Measurements from ENCODE around the gene CNTROB.

CNTROB gene

GRCh38 chr17:7977039-7977438, 45.0 kb downstream of the CNTROB start:
- no peak overlapping the region for H3K9ac ChIP-seq
- H4K20me1 ChIP-seq (ENCODE audit: insufficient read depth) = no peaks in the 10 kb centered on the region
- H3K27me3 ChIP-seq (ENCODE audit: insufficient read depth, low read depth) = no peaks in the 10 kb centered on the region
- TF ChIP-seq, protein P1, sequence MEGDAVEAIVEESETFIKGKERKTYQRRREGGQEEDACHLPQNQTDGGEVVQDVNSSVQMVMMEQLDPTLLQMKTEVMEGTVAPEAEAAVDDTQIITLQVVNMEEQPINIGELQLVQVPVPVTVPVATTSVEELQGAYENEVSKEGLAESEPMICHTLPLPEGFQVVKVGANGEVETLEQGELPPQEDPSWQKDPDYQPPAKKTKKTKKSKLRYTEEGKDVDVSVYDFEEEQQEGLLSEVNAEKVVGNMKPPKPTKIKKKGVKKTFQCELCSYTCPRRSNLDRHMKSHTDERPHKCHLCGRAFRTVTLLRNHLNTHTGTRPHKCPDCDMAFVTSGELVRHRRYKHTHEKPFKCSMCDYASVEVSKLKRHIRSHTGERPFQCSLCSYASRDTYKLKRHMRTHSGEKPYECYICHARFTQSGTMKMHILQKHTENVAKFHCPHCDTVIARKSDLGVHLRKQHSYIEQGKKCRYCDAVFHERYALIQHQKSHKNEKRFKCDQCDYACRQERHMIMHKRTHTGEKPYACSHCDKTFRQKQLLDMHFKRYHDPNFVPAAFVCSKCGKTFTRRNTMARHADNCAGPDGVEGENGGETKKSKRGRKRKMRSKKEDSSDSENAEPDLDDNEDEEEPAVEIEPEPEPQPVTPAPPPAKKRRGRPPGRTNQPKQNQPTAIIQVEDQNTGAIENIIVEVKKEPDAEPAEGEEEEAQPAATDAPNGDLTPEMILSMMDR (conservative IDR thresholded peaks at IDR 0.05; ENCODE audit: low read depth, low read length) = no peak
- H3K27ac ChIP-seq = no peak overlapping the region
- no peaks in the 10 kb centered on the region for H3K79me2 ChIP-seq (ENCODE audit: insufficient read depth, low read depth)
- no peak overlapping the region for H2AFZ ChIP-seq (ENCODE audit: low read depth)
- H3K4me2 ChIP-seq = no peak overlapping the region
- H3K4me1 ChIP-seq (ENCODE audit: low read depth, poor library complexity, severe bottlenecking) = no peaks in the 10 kb centered on the region
- H3K4me3 ChIP-seq (IDR thresholded peaks at IDR 0.05; ENCODE audit: insufficient read depth, low read depth, low read length) = no peak overlapping the region
- H3K36me3 ChIP-seq (ENCODE audit: insufficient read depth) = no peaks in the 10 kb centered on the region

DNA sequence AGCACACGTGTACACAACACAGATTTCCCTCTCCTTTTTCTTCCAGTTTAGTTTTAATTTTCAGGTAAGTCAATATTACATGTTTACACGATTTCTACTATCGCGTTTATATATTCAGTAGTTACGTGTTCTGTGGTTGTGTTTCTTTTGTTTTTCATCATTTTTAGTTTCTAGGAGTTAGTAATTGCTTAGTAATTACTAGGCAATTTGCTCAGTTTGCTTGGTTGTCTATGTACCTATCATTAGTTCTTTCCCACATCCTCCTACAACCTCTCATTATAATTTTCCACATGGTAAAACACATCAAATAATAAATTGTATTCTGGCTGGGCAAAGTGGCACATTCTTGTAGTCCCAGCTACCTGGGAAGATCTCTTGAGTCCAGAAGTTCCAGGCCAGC, 45.8 kb downstream of the CNTROB start:
- TF ChIP-seq, protein P1 (conservative IDR thresholded peaks at IDR 0.05; ENCODE audit: low read depth, low read length) = no peak
- Histone ChIP-seq H3K9ac (no peak overlapping the region), H3K4me3 (IDR thresholded peaks at IDR 0.05; ENCODE audit: insufficient read depth, low read depth, low read length) (no peak overlapping the region), H3K4me1 (ENCODE audit: low read depth, poor library complexity, severe bottlenecking) (no peaks in the 10 kb centered on the region), H2AFZ (ENCODE audit: low read depth) (no peak overlapping the region), H3K36me3 (ENCODE audit: insufficient read depth) (no peaks in the 10 kb centered on the region), H3K27me3 (ENCODE audit: insufficient read depth, low read depth) (no peaks in the 10 kb centered on the region), H4K20me1 (ENCODE audit: insufficient read depth) (no peaks in the 10 kb centered on the region), H3K27ac (no peak overlapping the region), H3K79me2 (ENCODE audit: insufficient read depth, low read depth) (no peaks in the 10 kb centered on the region), H3K4me2 (no peak overlapping the region)

DNA sequence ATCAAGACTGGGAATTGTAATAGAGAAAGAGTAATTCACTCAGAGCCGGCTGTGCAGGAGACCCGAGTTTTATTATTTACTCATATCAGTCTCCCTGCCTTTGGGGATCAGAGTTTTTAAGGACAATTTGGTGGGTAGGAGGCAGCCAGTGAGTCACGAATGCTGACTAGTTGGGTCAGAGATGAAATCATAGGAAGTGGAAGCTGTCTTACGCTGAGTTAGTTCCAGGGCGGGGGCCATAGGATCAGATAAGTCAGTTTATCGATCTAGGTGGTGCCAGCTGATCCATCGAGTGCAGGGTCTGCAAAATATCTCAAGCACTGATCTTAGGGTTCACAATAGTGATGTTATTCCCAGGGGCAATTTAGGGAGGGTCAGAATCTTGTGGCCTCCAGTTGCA, 50.2 kb downstream of the CNTROB start:
- no peak overlapping the region for H3K4me2 ChIP-seq
- H2AFZ ChIP-seq (ENCODE audit: low read depth) = no peak overlapping the region
- no peaks in the 10 kb centered on the region for H3K4me1 ChIP-seq (ENCODE audit: low read depth, poor library complexity, severe bottlenecking)
- no peaks in the 10 kb centered on the region for H3K27me3 ChIP-seq (ENCODE audit: insufficient read depth, low read depth)
- H3K27ac ChIP-seq = no peak overlapping the region
- TF ChIP-seq, protein P1 (conservative IDR thresholded peaks at IDR 0.05; ENCODE audit: low read depth, low read length) = no peak
- no peak overlapping the region for H3K9ac ChIP-seq
- H3K36me3 ChIP-seq (ENCODE audit: insufficient read depth) = no peaks in the 10 kb centered on the region
- H4K20me1 ChIP-seq (ENCODE audit: insufficient read depth) = no peaks in the 10 kb centered on the region
- no peaks in the 10 kb centered on the region for H3K79me2 ChIP-seq (ENCODE audit: insufficient read depth, low read depth)
- H3K4me3 ChIP-seq (IDR thresholded peaks at IDR 0.05; ENCODE audit: insufficient read depth, low read depth, low read length) = no peak overlapping the region

DNA sequence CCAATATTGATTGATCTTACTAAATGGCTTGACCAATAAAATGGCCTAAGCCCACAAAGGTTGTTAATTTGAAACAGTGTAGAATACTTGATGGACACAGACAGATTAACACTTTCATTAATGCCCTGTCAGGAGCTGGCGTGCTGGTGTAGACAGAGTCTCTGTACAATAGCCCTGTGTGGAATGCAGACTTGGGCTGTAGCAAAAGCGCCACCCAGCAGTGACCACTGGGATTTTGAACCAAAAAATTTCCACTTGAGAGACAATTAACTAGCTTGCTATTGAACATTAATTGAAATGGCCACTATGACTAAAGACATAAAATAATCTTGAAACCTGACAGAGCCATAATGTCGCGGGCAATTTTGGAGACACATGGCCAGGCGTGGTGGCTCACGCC, 50.7 kb downstream of the CNTROB start:
- H3K9ac ChIP-seq = no peak overlapping the region
- H3K27ac ChIP-seq = no peak overlapping the region
- no peak overlapping the region for H3K4me2 ChIP-seq
- no peaks in the 10 kb centered on the region for H3K27me3 ChIP-seq (ENCODE audit: insufficient read depth, low read depth)
- H3K4me3 ChIP-seq (IDR thresholded peaks at IDR 0.05; ENCODE audit: insufficient read depth, low read depth, low read length) = no peak overlapping the region
- H3K4me1 ChIP-seq (ENCODE audit: low read depth, poor library complexity, severe bottlenecking) = no peaks in the 10 kb centered on the region
- no peaks in the 10 kb centered on the region for H3K36me3 ChIP-seq (ENCODE audit: insufficient read depth)
- TF ChIP-seq, protein P1 (conservative IDR thresholded peaks at IDR 0.05; ENCODE audit: low read depth, low read length) = no peak
- H3K79me2 ChIP-seq (ENCODE audit: insufficient read depth, low read depth) = no peaks in the 10 kb centered on the region
- no peaks in the 10 kb centered on the region for H4K20me1 ChIP-seq (ENCODE audit: insufficient read depth)
- H2AFZ ChIP-seq (ENCODE audit: low read depth) = no peak overlapping the region

Measured in KMS-11 (cell line).